Stimulated activated naive CD4-positive, alpha-beta T cell (primary cell): ENCODE data around the gene LAMB1.

ENCODE experiments used
- DNase-seq, 6 experiments: peaks; one replicate each; lab custom pipeline; 2025; lab: John Stamatoyannopoulos, UW

The LAMB1 gene

GRCh38 chr7:108017776-108018151 is 14.8 kb upstream of the LAMB1 start:
- no peak for DNase-seq

DNA sequence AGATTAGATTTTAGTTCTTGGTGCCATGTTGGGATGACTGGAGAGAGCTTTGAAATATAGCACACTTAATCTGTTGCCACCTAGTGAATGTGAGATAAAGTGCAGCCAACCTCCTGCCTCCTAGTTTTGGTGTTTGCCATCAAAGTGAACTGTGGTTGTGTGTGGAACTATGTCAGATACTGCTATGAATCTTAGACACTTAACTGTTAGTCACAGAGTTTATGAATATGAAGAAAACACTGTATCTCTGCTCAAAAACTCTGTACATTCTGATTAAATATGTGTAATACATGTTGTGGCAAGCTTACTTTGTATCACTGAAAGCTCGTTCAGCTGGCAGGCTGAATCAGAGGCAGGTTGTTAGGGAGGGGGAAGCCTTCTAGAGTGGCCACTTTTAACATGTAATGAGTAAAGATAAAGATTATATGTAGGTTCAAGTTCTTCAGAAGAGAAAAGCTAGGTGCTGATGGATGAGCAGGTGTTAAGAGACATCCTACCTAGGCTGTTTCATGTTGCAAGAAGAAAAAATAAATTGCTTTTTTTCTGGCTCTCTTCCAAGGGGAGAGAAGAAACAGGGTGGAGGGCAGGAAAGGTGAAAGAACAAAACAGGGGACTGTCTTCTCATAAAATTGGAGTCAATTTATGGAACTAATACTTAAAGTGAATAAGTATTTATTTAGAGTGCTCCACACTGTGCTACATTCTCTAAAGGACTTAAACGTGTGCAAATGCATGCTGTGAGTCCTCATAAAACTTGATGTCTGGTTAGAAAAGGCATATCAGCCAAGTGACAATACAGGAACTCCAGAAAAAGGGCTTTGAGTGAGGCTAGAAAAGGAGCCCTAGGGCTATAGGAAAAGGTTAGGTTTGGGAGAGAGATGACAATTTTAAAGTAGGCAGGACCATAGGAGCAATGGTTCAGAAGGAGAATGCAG is 14.1 kb upstream of the LAMB1 start:
- DNase-seq, result no peak

- DNase-seq, result no peak
Measured at GRCh38 chr7:108015740-108016139, 12.8 kb upstream of the LAMB1 start.

- DNase-seq, result no peak
Measured at GRCh38 chr7:108014747-108015682, 12.1 kb upstream of the LAMB1 start.

- no peak for DNase-seq
Measured at GRCh38 chr7:108014215-108014614, 11.3 kb upstream of the LAMB1 start.

- no peak for DNase-seq
Measured at GRCh38 chr7:108012499-108013430, 9.8 kb upstream of the LAMB1 start.

DNA sequence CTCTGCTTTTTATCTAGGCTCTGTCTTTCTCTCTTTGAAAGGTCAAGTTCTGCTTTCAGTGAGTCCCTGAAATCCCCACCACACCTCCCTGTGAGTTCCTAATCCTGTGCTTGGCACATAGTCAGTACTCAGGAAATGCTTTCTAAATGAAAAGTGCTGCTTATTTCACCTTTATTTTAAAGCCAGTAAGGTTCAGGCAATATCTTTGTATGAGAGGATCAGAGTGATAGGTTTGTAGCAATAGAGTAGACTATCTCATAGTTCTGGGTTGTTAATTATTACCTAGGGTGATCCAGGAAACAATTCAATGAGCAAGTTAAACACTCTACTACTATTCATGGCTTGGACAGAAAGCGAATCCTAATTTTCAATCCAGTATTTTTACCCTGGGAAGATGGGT is 7.4 kb upstream of the LAMB1 start:
- DNase-seq, result no peak

DNA sequence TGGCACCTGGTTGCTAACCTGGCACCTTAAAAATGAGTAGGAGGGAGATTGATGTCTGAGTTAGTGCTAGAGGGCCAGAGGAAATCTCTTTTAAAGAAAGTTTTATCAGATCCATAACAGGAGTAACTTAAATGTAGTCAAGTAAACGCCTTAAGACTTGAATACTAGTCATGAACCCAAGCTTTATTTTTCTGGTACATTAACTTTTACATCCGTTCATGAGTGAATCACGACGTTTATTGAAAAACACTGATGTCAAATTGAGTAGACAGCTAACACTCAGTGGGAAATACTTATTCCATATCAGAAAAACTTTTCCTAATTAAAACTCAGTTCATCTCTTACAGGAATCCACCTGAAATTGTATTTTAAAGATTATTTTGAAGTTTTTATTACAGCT is 6.9 kb upstream of the LAMB1 start:
- no peak for DNase-seq

DNA sequence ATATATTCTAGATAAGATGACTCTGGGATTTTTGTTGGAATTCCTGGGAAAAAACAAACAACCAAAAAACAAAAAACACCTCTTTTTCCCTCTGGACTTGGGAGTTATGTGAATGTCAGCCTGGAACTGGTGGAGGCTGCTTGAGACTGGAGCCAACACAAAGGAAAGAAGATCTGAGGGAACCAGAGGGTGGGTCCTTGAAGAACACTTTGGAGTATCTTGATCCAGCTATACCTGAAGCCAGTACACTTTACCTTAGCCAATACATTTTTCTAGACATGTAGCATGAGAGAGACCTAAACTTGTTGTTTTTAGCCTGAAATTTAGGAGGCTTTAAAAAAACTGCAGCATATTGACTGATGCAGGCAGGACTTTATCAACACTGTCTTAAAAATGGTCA is 5.9 kb upstream of the LAMB1 start:
- no peak for DNase-seq

DNA sequence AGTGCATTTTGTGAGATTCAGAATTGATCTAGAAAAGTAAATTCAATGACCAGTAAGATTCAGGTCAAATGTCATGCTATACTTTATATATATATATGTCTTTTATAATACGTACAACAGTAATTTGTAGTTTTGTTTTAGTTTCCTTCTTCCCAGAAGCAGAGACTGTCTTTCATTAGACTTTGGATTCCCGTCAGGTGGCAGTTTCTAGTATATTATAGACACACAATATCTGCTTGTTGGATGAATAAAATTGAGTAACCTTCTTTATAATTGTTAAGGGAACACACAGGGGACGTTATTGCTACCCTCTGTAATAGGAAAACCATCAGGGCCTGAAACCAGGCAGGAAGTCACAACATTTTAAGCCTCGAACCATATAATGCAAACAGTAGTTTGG is 5.3 kb upstream of the LAMB1 start:
- no peak for DNase-seq

- DNase-seq, result no peak
Measured at GRCh38 chr7:108007762-108008161, 4.8 kb upstream of the LAMB1 start.

DNA sequence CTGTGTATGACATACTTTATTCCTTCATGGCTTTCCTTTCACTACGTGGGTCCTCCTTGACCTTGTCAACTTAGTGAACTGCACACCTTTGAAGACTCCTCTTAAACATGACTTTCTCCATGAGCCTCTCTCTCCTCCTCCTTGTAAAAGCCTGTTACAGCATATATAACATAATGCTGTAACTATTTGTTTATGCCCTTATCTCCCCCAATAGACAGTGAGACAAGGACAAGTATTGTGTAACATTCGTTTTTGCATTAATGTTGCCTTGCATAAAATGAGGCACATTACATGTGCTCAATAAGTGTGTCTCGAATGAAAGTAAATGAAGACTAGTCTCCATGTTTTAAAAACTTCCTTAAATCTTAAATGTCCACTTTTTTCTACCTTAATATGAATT is 4.3 kb upstream of the LAMB1 start:
- no peak for DNase-seq

DNA sequence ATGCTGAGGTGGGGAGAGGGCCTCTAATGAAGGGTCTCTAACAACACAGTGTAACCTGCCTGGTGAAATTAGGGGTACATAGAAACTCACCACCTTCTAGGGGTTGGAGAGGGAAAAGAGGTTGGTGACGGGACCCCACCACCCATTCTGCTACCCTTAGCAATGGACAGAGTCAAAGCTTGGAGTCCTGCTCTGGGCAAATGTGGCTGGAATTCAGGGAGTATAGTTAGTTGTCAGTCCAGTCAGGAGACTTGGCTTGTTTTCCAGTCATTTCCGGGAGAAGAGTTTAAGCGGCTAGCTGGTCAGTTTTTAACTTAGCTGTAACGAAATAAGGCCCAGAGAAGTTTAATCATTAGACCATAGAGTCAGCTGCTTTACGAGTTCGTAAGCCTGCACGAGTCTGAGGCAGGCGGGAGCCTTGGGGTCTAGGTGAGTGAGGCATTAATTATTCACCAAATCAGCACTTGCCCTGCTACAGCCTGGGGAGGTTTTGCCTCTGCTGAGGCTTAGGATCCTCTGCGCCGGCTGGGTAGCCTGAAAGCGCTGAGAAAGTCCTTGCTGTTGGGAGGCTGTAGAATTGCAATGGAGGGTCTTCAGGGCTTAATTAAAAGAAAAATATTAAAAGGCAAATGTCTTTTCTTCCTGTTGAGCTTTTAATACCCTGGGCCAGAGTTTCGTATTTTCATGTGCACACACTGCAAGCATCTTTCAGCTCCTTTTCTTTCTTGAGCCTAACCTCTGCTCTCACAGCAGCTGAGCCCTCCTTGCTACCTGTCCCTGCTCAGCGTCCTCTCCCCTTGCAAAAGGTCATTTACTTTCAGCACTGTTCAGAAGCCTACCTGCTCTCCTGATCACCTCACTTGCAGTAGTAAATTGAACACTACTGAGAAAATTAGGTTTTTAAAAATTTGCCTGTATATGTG is 1.5 kb upstream of the LAMB1 start:
- DNase-seq, result no peak

GRCh38 chr7:108003599-108003935 is 606 bp upstream of the LAMB1 start:
- no peak for DNase-seq

- DNase-seq, result no peak
Measured at GRCh38 chr7:108001764-108002725, 916 bp downstream of the LAMB1 start.

GRCh38 chr7:108000875-108001763 is 1.8 kb downstream of the LAMB1 start:
- DNase-seq, result no peak

DNA sequence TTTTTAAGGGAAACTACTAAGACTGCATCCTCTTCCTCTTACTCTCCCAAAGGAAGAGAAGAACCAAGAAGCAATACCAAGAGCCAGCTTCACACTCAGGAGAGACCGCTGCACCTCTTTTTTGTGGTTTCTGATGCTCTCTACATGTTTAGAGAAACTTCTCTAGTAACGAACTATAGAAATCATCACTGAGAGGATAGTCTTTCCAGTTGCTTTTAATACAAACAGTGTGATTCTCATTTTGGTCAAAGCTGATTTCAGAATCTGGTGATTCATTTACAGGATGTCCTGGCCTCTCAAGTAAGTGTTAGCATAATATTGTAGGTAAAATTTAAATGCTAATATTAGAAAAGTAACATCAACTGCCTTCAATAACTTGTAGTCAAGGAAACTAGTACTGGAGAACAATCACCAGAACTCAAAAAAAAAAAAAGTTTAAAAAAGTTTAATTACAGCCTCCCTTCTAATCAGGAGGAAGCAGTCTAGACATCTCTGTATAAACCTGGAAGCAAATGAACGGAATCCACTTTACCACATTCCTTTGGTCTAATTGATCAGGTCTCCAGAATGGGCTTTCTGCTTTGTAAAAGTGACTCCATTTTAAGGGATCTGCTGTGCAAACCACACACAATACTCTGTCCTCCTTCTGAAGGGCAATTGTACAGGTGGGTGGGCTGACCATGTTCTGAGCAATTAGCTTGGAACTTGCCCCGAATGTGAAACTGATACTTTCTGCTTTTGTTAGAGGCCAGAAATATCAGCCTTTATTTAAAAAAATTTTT is 3.0 kb downstream of the LAMB1 start:
- DNase-seq, result no peak
